NCI-H226 (cell line): ENCODE results near the gene ZCCHC24.

ENCODE experiments used
- DNase-seq: peaks from one replicate; pipeline ENCODE4 v3.0.0-alpha.2; 2015

ZCCHC24 gene

DNA sequence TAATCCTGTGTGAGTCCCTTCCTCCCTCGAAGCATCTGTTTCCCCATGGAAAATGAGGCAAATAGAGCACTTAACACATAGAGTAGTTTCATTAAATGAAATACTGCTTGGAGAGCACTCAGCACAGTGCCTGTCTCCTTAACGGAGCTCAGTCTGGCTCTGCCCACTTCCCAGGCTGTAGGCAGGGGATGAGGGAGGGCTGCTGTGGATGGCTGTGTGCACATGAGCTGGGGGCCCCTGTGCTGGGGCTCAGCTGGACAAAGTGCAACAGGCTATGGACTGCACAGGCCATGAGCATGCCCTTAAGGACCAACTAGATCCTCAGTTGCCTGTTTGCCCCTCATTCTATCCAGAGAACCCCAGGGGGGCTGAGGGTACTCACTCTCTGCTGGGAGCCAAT lies 14.5 kb downstream of the ZCCHC24 start:
- DNase-seq: no peak

DNA sequence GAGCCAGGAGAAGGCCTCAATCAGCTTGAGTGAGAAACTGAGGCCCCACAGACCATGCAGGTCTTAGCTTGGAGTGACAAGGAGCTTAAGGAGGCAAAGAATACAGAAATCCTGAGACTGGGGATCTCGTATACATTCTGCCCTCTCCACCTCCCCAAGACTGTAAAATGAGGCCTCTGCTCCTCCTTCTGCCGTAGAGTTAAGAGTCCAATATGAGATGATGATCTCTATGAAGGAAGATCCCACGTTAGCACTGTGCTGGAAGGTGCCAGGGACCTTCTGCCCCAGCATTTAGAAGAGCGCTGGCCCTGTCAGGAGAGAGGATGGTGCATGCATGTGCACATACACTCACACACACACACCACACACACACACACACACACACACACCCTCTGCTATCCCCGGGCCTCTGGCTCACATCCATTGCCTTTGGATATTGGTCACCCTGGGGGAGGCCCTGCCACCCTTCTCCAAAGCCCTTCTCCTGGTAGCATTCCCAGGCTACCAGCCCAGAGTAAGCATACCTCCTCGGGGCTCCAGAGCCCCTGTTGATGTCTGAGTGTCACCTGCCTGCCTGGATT lies 15.0 kb downstream of the ZCCHC24 start:
- no peak for DNase-seq

DNA sequence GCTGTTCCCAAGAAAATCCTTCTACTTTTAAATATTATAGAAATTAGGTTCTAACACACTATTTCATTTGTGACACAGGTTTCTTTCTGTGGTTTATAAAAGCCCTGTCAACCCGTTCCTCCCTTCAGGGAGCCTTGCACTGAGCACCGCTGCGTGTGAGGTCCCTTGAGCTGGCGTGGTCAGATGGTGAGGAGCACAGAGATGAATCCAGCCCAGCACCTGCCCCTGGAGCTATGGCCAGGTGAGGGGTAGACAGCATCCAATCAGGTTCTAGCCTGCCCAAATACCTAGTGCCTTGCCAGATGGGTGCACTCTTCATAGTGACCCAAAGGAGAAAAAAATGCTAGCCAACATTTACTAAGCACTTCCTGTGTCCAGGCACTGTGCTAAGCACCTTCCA lies 15.7 kb downstream of the ZCCHC24 start:
- no peak for DNase-seq

DNA sequence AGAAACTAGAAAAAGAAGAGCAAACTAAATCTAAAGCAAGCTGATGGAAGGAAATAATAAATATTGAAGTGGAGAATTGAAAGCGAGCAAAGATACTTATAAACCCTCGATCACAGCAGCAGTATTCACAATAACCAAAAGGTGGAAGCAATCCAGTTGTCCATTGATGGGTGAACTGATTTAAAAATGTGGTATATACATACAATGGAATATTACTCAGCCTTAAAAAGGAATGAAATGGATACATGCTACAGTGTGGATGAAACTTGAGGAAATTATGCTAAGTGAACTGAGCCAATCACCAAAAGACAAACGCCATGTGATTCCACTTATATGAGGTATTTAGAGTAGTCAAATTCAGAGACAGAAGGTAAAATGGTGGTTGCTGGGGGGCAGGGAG lies 17.5 kb downstream of the ZCCHC24 start:
- DNase-seq: no peak

- no peak for DNase-seq
Observed at GRCh38 chr10:79425074-79425532, 20.3 kb downstream of the ZCCHC24 start.

DNA sequence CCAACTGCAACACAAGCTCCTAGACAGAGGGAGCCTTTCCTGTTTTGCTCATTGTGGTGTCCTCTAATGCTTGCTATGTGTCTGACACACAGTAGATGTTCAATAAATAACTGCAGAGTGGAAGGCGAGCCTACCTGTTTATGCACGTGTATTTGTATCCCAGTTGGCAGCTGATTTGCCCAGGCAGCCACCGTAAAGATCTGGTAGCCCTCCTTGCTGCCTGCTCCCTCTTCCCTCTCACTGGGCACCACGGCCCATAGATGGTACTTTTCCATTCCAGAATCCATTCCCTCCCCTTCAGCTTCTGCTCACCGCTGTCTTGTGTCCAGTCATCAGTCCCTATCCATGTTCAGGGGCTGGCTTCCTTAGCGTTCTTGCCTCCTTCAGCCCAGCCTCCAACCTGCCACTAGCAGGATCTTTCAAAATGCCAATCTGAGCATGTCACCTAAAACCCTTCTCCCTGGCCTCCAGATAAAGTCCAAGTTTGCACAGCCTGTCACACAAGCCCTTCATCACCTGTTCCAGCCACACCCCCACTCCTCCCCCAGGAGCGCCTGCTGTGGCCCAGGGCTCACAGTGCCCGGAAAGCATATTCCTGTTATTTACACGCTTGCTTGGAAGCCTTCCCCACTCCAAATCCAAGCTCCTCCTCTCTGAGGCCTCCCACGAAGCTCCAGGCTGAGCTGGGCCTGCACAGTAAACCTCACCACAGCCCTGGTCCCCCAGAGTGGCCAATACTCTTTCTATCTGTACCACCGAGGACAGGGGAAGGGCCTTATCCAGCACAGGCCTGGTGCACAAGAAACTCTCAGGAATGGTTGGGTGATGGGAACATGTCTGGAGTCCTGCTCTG lies 21.0 kb downstream of the ZCCHC24 start:
- DNase-seq: no peak

GRCh38 chr10:79422178-79422892 lies 23.1 kb downstream of the ZCCHC24 start:
- DNase-seq: no peak

DNA sequence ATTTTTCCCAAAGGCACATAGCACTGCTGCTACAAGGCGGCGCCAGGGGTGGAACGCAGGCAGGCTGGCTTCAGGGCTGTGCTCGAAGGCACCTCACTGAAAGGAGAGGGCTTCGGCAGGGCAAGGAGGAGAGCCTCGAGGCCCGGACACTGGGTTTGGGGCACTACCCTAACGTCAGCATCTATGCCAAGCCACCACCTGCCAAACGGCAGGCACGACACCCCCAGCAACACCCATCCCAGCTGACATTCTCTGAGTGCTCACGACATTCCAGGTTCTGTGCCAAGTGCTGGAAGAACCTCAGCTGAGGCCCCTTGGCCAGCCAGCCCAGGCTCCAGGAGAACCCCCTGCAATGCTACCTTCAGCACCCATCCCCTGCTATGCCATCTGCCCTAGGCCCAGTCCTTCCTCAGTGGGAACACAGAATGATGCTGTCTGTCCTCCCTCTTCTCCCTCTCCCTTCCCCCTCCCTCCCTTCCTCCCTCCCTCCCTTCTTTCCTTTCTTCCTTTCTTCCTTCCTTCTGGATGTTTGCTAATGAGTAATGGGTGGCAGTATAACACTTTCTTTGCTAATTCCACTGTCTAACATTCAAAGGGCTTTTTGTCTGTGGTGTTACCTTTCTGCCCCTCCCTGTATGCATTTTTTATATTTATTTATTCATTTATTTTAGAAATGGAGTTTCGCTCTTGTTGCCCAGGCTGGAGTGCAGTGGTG lies 24.3 kb downstream of the ZCCHC24 start:
- no peak for DNase-seq

GRCh38 chr10:79418886-79419595 lies 26.4 kb downstream of the ZCCHC24 start:
- no peak for DNase-seq

GRCh38 chr10:79418274-79418673 lies 27.1 kb downstream of the ZCCHC24 start:
- no peak for DNase-seq

GRCh38 chr10:79417731-79418130 lies 27.7 kb downstream of the ZCCHC24 start:
- no peak for DNase-seq

GRCh38 chr10:79417266-79417665 lies 28.2 kb downstream of the ZCCHC24 start:
- DNase-seq: no peak

GRCh38 chr10:79416578-79417255 lies 28.7 kb downstream of the ZCCHC24 start:
- no peak for DNase-seq

DNA sequence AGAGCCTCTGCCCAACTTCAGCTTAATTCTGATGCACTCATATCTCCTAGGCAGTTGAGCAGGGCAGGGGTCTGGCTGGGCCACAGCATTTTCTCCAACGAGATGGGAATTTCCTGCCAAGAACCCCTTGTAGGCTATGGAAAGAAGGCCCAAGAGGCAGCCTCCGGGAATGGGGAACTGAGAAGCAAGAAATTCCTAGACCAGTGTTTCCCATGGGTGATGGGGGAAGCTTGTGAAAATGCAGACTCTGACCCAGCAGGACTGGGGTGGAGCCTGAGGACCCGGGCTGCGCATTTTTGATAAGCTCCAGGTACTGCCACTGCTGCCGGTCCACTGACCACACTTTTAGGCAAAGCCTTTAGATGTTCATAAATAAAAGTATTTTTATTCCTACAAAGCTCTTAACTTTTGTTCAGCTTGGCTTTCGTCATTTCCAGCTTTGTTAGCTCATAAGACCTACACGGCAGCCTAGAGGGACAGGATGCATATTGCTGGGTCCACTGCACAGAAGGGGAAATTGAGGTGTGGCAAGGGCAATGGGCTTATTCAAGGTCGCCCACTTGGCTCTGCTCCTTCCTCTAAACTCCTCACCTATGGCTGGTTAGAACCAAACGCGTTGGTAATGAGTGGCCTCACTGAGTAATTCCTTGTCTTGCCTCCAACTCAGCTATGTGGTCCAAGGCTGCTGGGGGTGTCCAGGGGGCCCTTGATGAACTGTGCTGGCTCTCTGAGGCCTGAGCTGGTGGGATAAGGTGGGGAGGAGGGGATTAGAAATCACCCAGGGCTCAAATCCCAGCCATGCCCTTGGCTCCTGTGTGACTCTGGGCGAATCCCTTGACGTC lies 29.5 kb downstream of the ZCCHC24 start:
- no peak for DNase-seq

- DNase-seq: no peak
Observed at GRCh38 chr10:79414714-79415113, 30.7 kb downstream of the ZCCHC24 start.

DNA sequence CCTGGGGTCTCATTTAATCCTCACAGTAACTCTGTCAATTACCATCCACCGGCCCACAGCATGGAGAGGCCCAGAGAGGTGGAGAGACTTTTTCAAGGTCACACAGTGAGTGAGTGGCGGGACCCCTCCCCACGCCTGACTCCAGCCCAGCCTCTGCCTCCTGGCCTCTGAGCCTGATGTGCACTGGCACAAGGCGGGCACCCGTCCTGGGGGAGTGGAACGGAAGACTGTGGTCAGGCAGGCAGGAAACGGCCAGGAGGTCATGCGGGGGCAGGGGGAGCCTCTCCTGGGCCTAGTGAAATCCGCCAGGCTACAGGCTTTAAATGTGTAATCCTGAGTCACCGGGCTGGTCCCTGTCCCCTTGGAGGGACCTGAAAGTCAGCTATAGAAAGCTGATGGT lies 32.2 kb downstream of the ZCCHC24 start:
- no peak for DNase-seq

- DNase-seq: no peak
Observed at GRCh38 chr10:79412516-79412915, 32.9 kb downstream of the ZCCHC24 start.

DNA sequence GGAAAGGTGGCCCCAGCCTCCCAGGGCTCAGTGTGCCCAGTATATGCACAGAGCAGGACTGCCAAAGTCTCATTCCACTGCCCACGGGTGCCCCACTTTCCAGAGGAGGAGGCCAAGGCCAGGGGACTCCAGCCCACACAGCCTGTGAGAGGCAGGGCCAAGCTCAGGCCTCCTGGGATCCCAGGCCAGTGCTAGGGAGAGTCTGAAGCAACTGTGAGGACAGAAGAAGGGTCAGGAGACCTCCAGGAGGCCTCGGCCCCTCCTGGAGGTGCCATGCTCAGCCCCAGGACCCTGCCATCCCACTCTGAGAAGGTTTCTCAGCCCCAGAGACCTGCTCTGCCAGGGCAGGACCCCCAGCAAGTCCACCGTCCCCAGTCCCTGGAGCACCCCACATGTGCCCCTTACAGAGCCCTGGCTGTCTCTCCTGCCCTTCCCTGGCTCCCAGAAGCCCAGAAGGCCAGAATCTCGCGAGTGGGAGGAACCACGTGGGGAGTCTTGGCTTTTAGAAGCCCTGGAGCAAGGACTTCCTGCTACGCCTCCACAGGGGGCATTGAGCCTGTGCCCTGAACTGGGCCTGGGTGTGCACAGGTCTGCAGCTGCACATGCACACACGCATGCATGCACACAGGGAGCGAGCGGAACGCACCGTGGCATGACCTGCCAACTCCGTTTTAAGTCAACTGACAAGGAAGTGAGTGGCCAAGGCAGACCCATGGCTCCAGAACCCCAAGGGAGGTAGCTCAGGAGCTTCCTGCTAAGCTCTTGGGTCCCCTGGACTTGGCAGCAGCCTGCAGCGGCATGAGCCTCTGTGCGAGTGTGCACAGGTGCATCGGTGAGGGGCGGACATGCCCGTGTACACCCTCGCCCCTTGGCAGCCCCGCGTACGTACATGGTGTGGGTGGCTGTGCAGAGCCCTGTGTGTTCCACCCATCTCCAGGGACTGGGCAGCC lies 33.6 kb downstream of the ZCCHC24 start:
- DNase-seq: no peak

DNA sequence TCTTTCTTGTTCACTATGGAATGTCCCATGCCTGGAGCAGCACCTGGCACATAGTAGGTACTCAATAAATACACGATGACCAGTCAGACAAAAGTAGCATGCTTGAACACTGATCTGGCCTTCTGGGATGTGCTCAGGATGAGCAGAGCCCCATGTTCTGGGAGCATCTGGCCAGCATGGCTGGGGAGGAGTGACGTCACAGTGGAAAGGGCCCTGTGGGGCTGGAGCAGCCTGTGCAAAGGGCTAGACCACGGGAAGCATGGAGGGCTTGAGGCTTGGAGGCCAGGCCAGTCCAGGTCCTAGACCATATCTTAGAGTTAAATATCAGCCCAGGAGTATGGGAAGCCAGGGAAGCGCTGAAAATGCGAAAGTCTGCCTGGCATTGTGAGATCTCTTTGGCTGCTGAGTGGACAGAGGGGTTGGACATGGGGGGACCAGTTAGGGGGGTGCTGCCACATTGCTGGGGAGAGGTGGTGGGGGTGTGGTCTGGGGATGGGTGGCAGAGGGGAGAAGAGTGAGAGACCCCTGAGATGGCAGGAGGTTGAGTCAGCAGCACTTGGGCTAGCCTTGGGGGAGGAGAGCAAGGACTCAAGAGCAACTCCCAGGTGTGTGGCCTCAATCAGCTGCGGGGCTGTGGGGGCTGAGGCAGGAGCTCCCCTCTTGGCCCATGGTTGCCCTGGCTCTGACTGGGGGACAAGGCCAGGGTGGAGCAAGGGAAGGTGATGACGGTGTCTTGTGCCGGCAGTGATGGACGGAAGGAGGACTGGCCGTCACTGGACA lies 34.9 kb downstream of the ZCCHC24 start:
- no peak for DNase-seq
